Epidermal melanocyte (primary cell): ENCODE measurements around the gene TREML1.
A peak's percentile ranks its signal among the peaks of the same experiment; 100 is the strongest.
"Not testable (repeated sequence)": the region's sequence is repeated elsewhere in the genome, so short reads cannot be mapped to it uniquely, and the experiment has no call there.

Source experiments
- DNase-seq: peaks from one replicate; pipeline ENCODE4 v3.0.0; 2011; ENCODE audit warnings: low spot score; ENCODE audit not compliant: insufficient read length

TREML1 gene, protein sequence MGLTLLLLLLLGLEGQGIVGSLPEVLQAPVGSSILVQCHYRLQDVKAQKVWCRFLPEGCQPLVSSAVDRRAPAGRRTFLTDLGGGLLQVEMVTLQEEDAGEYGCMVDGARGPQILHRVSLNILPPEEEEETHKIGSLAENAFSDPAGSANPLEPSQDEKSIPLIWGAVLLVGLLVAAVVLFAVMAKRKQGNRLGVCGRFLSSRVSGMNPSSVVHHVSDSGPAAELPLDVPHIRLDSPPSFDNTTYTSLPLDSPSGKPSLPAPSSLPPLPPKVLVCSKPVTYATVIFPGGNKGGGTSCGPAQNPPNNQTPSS

DNA sequence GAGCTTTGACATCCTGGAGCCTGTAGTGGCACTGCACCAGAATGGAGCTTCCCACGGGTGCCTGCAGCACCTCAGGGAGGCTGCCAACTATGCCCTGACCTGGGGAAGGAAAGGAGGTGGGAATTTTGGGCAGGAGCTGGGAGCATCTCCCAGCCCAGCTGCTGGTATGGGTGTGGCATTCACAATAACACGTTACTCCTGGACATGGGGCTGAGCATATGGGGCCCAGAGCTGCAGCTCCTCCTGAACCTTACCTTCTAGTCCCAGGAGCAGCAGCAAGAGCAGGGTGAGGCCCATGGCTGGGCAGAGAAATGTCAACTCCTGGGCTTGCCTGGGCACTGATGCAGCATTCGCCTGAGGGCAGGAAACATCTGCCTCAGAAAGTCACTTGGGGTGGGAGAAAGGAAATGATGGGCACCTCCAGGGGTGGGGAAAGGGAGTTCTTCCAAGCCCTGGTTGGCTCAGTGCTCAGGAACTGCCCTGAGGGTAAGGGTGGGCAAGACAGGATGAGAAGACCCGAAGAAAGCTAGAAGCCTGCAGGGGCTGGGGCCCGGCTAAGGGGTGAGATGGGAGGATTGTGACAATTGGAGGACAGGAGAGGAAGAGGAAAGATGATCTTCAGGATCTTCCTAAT, at the start of gene TREML1:
Gene TREML1 (minus strand): TSS at position 356 of the 634 bp plus-strand sequence. CDS start 59 bp downstream, at position 297.
- DNase-seq: no peak

DNA sequence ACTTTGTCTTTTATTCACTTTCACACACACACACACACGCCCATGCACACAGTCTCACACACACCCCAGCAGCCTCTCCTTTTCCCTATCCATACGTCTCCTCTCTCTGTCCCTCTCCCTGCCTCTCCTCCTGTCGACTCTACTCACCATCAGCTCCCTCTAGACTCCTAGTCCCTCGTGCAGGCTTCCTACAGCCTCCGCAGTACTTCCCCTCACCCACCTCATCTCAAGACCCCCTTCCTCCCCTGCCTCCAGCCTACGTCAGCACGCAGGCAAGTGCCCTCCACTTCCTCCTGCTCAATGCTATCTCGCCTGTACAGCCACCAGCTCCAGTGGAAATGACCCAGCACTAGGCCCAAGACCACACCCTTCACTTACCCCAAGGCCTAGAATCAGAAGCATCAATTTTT, 47.6 kb upstream of the TREML1 start:
- no peak for DNase-seq

GRCh38 chr6:41200901-41201763, 47.0 kb upstream of the TREML1 start, which contains the start of gene TREML2:
TREML2 (minus strand) TSS chr6:41201149; CDS start chr6:41201008, 141 bp downstream.
- no peak for DNase-seq

- DNase-seq: no peak
These were observed 46.3 kb upstream of the TREML1 start for GRCh38 chr6:41200296-41200900.

- DNase-seq: no peak
These were observed 45.6 kb upstream of the TREML1 start for GRCh38 chr6:41199552-41200246.

DNA sequence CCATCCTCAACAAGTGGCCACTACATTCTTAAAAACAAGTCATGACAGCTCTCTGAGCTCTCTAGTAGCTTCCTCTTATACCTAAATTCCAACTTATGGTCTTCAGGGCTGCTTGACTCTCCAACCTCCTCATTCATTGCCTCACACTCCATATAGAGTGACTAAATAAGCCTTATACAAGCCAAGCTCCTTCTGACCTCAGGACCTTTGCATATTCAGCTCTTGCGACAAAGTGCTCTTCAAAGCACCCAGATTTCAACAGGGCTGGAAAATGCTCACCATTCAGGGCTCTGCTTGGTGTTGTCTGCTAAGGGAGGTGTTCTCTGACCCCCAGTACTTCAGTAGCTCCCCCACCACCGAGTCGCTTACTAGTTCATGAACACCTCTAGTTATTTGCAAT, 43.1 kb upstream of the TREML1 start:
- no peak for DNase-seq

- DNase-seq: no peak
These were observed 40.2 kb upstream of the TREML1 start for GRCh38 chr6:41194386-41194785.

- DNase-seq: no peak
These were observed 39.7 kb upstream of the TREML1 start for GRCh38 chr6:41193884-41194283.

- no peak for DNase-seq
These were observed 39.1 kb upstream of the TREML1 start for GRCh38 chr6:41193171-41193734.

DNA sequence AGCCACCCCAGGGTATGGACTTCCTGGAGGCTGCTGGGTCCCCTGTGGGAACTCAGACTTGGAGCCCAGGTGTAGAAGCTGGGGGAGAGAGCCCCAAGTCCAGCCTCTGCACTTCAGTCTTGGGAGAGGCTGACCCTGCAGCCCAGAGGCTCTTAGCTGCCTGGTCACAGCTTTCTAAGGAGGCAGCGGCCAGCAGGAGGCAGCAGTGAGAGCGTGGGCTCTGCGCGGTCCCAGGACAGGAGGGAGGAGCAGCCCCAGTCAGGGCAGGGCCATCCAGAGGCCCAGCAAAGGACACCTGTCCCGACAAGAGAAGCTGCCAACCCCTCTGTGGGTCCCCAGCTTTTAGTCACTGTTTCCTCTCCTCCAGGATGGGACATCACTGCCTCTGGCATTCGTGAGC, 37.4 kb upstream of the TREML1 start:
- DNase-seq: no peak

DNA sequence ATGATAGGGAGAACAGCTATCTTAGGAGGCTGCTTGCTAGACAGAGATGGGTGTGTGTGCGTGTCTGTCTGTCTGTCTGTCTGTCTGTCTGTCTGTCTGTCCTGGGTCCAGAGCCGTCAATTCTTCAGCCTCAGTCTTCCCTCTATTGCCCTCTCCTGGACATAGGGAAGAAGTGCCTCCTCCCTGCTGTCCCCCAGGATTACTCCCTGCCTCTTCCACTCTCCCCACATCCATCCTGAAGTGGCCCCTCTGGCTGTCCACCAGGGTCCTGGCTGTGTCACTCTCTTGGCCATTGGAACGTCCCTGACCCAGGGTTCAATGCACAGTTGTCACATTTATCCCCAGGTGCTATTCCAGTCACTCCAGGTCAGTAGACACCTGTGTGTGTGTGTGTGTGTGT, 36.6 kb upstream of the TREML1 start:
- no peak for DNase-seq

DNA sequence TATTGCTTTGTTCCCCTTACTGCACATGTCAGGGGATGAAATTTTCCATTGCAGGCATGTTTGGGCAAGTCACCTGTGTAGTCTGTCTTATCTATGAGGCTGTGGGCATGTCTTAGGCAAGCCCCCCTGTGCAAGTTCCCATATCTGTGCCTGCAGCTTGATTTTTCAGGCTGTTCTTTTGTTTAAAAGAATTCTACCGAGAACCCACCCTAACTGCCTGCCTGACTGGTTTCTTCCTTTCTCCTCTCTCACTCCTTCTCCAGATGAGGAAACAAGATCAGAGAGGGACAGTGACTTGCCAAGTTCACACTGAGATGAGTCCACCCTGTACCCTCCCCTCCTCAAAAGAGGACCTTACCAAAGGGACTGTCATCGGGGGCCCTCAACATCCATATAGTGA, 35.8 kb upstream of the TREML1 start:
- DNase-seq: no peak

GRCh38 chr6:41189046-41189445, 34.9 kb upstream of the TREML1 start:
- DNase-seq: not testable (repeated sequence)

- DNase-seq: no peak
These were observed 34.1 kb upstream of the TREML1 start for GRCh38 chr6:41187924-41188886.

- no peak for DNase-seq
These were observed 31.9 kb upstream of the TREML1 start for GRCh38 chr6:41186031-41186562.

DNA sequence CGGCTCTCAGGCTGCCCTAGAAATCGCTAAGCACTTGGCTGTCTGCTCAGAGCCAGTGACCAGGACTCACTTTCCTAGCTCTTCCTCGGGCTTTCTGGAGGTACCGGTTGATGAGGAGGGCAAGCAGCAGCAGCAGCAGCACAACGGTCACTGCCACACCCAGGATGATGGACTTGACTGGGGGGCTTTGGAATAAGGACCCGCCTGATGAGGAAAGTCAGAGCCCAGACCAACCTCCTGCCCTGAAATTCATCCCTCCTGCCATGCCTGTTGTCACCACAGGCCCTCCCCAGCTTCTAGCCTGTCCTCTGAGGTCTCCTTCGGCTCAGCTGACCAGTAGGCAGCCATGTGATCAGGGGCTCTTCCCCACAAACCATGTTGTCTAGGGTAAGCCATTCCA, 30.6 kb upstream of the TREML1 start:
- no peak for DNase-seq

DNA sequence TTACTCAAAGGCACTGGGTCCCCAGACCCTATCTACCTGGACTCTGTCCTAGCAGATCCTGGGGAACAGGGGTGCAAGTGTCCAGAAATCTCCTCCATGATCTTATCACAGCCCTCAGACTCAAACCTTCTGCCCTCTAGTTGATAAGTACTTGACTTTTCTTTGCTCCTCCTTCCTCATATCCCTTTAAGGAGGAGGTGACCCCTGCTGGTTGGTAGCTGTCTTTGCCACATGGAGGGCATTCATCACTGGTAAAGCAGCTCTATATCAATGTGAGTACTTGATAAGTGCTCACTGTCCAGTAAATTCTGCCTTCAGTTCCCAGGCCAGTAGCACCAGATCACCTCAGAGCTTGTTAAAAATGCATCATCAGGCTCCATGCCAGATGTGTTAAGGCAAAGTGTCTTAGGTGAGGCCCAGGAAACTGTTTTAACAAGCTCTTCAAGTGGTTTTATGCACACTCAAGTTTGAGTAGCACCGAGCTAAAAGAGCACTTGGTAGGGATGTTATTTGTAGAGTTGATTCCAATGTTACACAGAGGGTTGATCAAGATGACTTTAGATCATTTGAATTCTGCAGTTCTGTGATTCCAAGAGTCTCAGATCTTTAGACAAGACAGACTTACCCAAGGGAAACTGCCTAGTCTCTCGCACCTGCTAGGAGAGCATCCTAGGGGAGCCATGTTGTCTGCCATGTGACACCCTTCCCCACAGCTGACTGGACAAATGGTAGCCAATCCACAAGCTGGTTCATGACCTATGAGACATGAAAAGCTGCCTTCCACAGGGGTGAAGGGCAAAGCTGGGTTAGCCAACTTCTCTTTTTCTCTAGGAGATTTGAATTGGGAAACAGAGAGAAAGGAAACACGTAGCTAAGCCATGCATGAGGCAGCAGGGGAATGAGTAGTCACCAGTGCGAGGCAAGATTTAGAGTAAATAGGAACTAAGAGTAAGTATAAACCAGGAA, 28.2 kb upstream of the TREML1 start:
- DNase-seq: peak; percentile 78

DNA sequence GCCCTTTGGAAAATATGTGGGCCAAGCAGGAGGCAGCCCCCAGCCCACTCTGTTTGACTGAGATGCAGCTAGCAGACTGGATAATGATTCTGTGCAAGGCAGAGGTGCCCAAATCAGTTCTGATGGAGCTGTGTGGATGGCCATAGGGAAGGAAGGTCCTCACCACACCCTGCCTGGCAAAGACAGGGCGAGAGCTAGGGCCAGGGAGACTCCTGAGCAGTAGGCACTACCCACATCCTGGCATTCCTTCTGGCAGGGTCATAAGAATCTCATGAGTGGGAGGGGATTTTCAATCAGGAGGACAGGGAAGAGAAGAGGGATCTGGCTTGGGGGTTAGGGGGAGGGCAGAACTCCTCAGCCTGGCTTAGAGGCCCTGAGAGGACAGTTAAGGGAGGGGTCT, 27.4 kb upstream of the TREML1 start:
- no peak for DNase-seq
